Psoas muscle (tissue), 8 donors: ENCODE data around the gene RPL22. TPM values are rescaled to one million over a fixed set of nuclear protein-coding genes. Genes with fewer than 3 reads are reported as not detected.

ENCODE experiments used
- ATAC-seq, 4 donors: fragments of 200-7000 bp; cut with Tn5 transposase; one replicate each; pipeline ENCODE4 v1.9.1; 2020; ENCODE audit warnings: moderate library complexity in 3 of 4, mild to moderate bottlenecking in 2 of 4
- DNase-seq, 2 donors: peaks; one replicate each; pipeline ENCODE4 v3.0.0-alpha.2; 2020
- H3K27ac ChIP-seq: fragments of 200-600 bp; one replicate; pipeline ENCODE4 v1.8.0; 2022
- H3K27me3 ChIP-seq, 3 donors: fragments of 200-600 bp in 1 of 3; one replicate each; pipeline versions ENCODE4 v1.6.1 to v1.8.0; 2013 to 2022; ENCODE audit warnings: low read length in 2 of 3, mild to moderate bottlenecking in 2 of 3, moderate library complexity in 1 of 3; ENCODE audit not compliant: insufficient read depth in 3 of 3
- H3K36me3 ChIP-seq, 2 donors: fragments of 200-600 bp in 1 of 2; one replicate each; pipeline versions ENCODE4 v1.6.1 to v1.8.0; 2013 to 2022; ENCODE audit warnings: low read depth in 1 of 2, mild to moderate bottlenecking in 1 of 2, moderate library complexity in 1 of 2; ENCODE audit not compliant: insufficient read depth in 1 of 2
- H3K4me1 ChIP-seq: fragments of 200-600 bp; one replicate; pipeline ENCODE4 v1.8.0; 2022
- H3K4me3 ChIP-seq: fragments of 200-600 bp; one replicate; pipeline ENCODE4 v1.8.0; 2022; ENCODE audit warnings: mild to moderate bottlenecking
- H3K9me3 ChIP-seq: fragments of 200-600 bp; one replicate; pipeline ENCODE4 v1.8.0; 2022
- WGBS, 3 donors: extraction: QIAGEN DNeasy Blood & Tissue Kit; methylation state at CpG; one replicate each; pipeline versions ENCODE4 v1.1.6 to v1.1.7; 2013; 5-methylcytosine and 5-hydroxymethylcytosine counted together
- intact Hi-C, 2 donors: fragments of 100-400 bp; cut with DNase I; formaldehyde crosslinking; loops; one replicate each; pipeline versions ENCODE4 v1.11.0 to v1.14.2; 2022
- polyA plus RNA-seq, 3 donors: library from polyadenylated mRNA; stranded (reverse); fragments of 200-250 nt; gene quantifications; one replicate each; pipeline ENCODE4 v1.2.3, GENCODE V29; 2013
- total RNA-seq, 4 donors: library from RNA; stranded (reverse); fragmentation: NEBNext Ultra II Directional in 2 of 4; extraction: Animal tissue kit (Norgen Biotek cat#: 25700) in 2 of 4; gene quantifications; one replicate each; pipeline versions ENCODE4 v1.2.1 to v1.2.4, GENCODE V29; 2021 to 2023
- TF ChIP-seq, protein P1 (sequence below): fragments of 200-600 bp; IDR thresholded peaks from one replicate; pipeline ENCODE4 v1.8.0; 2022; ENCODE audit warnings: antibody characterized with exemption
- donor health status: healthy with polysubstance abuse.
- donor health status: DM: no; HTN: no; CAD: no; lungs with moderate emphysema.
- donor health status: Bipolar disorder and iron deficiency.
- donor health status: healthy.
- donor health status: DM: yes; HTN: yes; CAD: no.
- donor health status: DM: no; HTN: no; CAD: no.
- donor health status: DM: no; HTN: no; CAD: no.
- donor health status: DM: yes; HTN: yes; CAD: no.

The RPL22 gene
- total and polyA plus RNA-seq, 7 donors, result 285 to 417 (median 313) TPM

DNA sequence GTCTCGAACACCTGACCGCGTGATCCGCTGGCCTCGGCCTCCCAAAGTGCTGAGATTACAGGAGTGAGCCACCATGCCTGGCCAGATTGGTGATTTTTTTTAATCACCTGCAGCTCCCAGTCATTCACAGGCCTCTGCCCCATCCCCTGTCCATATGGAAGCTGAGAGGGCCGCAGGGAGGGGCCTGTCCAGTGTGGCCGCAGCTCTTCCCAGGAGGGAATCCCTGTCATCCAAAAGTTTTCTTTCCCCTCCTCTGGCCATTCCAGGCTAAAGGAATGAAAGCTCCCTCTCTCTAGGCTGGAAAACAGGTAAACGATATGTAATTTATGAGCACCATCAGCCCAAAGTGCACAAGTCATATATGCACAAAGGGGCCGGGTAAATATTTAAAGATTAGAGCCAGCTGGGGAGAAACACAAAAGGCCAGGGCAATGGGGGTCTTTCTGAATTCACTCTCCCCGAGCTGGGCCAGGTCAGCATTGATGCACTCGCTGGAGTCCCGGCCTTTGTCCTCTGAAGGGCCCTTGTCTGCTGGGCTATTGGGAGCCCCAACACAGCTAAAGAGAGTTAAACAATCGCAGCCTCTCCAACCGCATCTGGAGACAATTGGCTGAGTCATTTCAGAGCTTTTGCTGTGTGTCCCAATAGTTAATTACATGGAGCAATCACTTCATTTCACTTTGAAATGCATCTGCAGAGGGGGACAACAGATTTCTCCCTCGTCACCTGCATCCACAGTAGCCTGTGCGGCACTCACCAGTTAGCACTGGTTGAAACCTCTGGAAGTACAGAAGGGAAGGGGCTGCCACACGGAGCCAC lies 40.8 kb upstream of the RPL22 start:
- Histone ChIP-seq H3K4me3 (no peak overlapping the region), H3K9me3 (no peaks in the 10 kb centered on the region), H3K27me3 (peaks cover 0 to 51% (median 15%) of the 10 kb centered on the region in 3 donors), H3K27ac (no peak overlapping the region), H3K4me1 (peaks cover 6% of the 10 kb centered on the region), H3K36me3 (no peaks in the 10 kb centered on the region)
- DNase-seq, result peak in 1 of 2 donors; percentile 23
- 73 to 83% (median 81%) methylated on average over 17 of the region's 17 CpGs for WGBS, 3 donors
- TF ChIP-seq, protein P1, sequence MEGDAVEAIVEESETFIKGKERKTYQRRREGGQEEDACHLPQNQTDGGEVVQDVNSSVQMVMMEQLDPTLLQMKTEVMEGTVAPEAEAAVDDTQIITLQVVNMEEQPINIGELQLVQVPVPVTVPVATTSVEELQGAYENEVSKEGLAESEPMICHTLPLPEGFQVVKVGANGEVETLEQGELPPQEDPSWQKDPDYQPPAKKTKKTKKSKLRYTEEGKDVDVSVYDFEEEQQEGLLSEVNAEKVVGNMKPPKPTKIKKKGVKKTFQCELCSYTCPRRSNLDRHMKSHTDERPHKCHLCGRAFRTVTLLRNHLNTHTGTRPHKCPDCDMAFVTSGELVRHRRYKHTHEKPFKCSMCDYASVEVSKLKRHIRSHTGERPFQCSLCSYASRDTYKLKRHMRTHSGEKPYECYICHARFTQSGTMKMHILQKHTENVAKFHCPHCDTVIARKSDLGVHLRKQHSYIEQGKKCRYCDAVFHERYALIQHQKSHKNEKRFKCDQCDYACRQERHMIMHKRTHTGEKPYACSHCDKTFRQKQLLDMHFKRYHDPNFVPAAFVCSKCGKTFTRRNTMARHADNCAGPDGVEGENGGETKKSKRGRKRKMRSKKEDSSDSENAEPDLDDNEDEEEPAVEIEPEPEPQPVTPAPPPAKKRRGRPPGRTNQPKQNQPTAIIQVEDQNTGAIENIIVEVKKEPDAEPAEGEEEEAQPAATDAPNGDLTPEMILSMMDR, result no peak
- no peak for ATAC-seq
- intact Hi-C loops, result loop anchor here (5.0 kb wide), 2 partner anchors 33 to 188 kb away; partner anchors contain the start of gene RNF207 (in 1 of the 2)

DNA sequence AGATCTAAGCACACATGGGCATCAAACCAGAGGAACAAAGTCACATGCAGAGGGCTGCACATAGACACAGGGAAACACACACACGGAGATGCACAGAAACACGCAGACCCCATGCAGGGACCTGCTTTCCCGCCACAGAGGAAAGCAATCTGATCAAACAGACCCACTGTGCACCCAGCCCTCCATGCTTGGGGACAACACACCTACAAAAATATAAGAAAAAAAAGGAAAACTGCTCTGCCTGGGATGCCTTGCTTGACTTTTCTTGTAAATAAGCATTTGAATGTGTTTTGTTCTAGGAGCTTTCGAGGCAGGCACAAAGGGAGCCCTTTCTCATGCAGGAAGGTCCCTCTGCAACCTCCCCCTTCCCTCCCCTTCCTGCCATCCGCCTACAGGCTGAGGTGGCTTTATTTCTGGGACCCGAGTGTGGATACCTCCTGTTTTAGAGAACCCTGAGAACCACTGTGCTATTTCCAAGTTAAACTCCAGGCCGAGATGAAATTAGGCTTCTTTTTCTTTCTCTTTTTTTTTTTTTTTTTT lies 39.9 kb upstream of the RPL22 start:
- WGBS, 3 donors, result 59 to 62% (median 61%) methylated on average over 7 of the region's 7 CpGs
- Histone ChIP-seq H3K9me3 (no peaks in the 10 kb centered on the region), H3K36me3 (no peaks in the 10 kb centered on the region), H3K4me1 (peaks cover 14% of the 10 kb centered on the region), H3K27ac (no peak overlapping the region), H3K27me3 (peaks cover 0 to 50% (median 14%) of the 10 kb centered on the region in 3 donors), H3K4me3 (no peak overlapping the region)
- TF ChIP-seq, protein P1, result no peak
- DNase-seq (no peak), ATAC-seq (no peak)
- intact Hi-C loops, result no loop called here

DNA sequence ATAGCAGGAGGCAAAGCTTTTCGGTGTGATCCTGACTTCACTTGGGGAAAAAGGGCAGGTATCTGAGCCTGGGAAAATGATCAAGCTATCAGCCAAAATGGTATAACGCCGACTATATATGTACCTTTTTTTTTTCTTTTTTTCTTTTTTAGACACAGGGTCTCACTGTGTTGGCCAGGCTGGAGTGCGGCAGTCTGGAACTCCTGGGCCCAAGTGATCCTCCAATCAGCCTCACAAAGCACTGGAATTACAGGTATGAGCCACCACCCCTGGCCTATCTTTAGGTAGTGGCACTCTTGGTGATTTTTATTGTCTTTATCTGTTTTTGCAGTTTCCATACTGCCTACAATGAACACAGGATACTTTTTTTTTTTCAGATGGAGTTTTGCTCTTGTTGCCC lies 37.7 kb upstream of the RPL22 start:
- TF ChIP-seq, protein P1, result no peak
- H3K4me3 ChIP-seq, result no peak overlapping the region
- peaks cover 20% of the 10 kb centered on the region for H3K4me1 ChIP-seq
- H3K27ac ChIP-seq, result no peak overlapping the region
- H3K9me3 ChIP-seq, result no peaks in the 10 kb centered on the region
- H3K27me3 ChIP-seq, result peaks cover 0 to 28% (median 6%) of the 10 kb centered on the region in 3 donors
- intact Hi-C loops, result no loop called here
- ATAC-seq (no peak), DNase-seq (no peak)
- H3K36me3 ChIP-seq, result peaks cover 0 to 14% of the 10 kb centered on the region in 2 donors
- WGBS, 3 donors, result 95 to 98% (median 96%) methylated on average over 4 of the region's 4 CpGs

- H3K4me3 ChIP-seq, result peak overlapping the region; percentile 71
- peaks cover 0 to 10% (median 0%) of the 10 kb centered on the region in 3 donors for H3K27me3 ChIP-seq
- TF ChIP-seq, protein P1, result no peak
- DNase-seq (peak in 1 of 2 donors; percentile 57), ATAC-seq (no peak)
- peaks cover 17% of the 10 kb centered on the region for H3K4me1 ChIP-seq
- H3K36me3 ChIP-seq, result peaks cover 0 to 31% of the 10 kb centered on the region in 2 donors
- WGBS, 3 donors, result 1% methylated on average over 23 to 30 of the region's 30 CpGs
- intact Hi-C loops, result no loop called here
- H3K27ac ChIP-seq, result peak overlapping the region; percentile 71
- no peaks in the 10 kb centered on the region for H3K9me3 ChIP-seq
Measured at GRCh38 chr1:6235296-6235677, 35.9 kb upstream of the RPL22 start.
